CD4-positive, alpha-beta T cell treated with Interleukin-4 for 4 hours (primary cell): Measurements from ENCODE around the gene GPR152.

Experiments
- DNase-seq: peaks from one replicate; pipeline ENCODE4 v3.0.0-alpha.2; 2020

The GPR152 gene

GRCh38 chr11:67463680-67464410 lies 11.3 kb upstream of the GPR152 start:
- DNase-seq = no peak

- DNase-seq = no peak
These were observed 10.7 kb upstream of the GPR152 start for GRCh38 chr11:67463186-67463585.

- no peak for DNase-seq
These were observed 5.7 kb upstream of the GPR152 start for GRCh38 chr11:67458266-67458665.

GRCh38 chr11:67457453-67457852 lies 4.9 kb upstream of the GPR152 start:
- DNase-seq = no peak

GRCh38 chr11:67456068-67456705 lies 3.7 kb upstream of the GPR152 start:
- no peak for DNase-seq

GRCh38 chr11:67455054-67455453 lies 2.5 kb upstream of the GPR152 start, which contains the start of gene CABP4:
Gene CABP4 (plus strand): TSS chr11:67455354. CDS start chr11:67455424, 70 bp downstream.
- DNase-seq = no peak

GRCh38 chr11:67453816-67454732 lies 1.5 kb upstream of the GPR152 start:
- DNase-seq = no peak

- DNase-seq = no peak
These were observed 912 bp downstream of the GPR152 start for GRCh38 chr11:67451658-67451976.

GRCh38 chr11:67450796-67451657 lies 1.5 kb downstream of the GPR152 start:
- DNase-seq = no peak

- DNase-seq = no peak
These were observed 3.2 kb downstream of the GPR152 start for GRCh38 chr11:67449116-67449844.

GRCh38 chr11:67448220-67448609 lies 4.3 kb downstream of the GPR152 start:
- no peak for DNase-seq

GRCh38 chr11:67445515-67445914 lies 7.0 kb downstream of the GPR152 start:
- DNase-seq = no peak

GRCh38 chr11:67442504-67443404 lies 9.8 kb downstream of the GPR152 start:
- no peak for DNase-seq

- DNase-seq = no peak
These were observed 10.7 kb downstream of the GPR152 start for GRCh38 chr11:67441731-67442351.

GRCh38 chr11:67441098-67441563 lies 11.4 kb downstream of the GPR152 start:
- no peak for DNase-seq

GRCh38 chr11:67440229-67441097 lies 12.1 kb downstream of the GPR152 start:
- no peak for DNase-seq

GRCh38 chr11:67439321-67440228 lies 13.0 kb downstream of the GPR152 start:
- DNase-seq = no peak
